ENCODE measurements around the gene NEU2.

- no peak for TF ChIP-seq MYC (IDR thresholded peaks at IDR 0.05; ENCODE audit: insufficient read depth, insufficient read length, insufficient replicate concordance, low read length, severe bottlenecking)
- TF ChIP-seq CTCF (IDR thresholded peaks at IDR 0.05 in 2 of 3, conservative IDR thresholded peaks at IDR 0.05 in 1 of 3; ENCODE audit: control insufficient read depth in 2 of 3, extremely low read depth in 1 of 3, insufficient read depth in 1 of 3, low read depth in 3 of 3, low read length in 3 of 3): 0 out of 6 replicates have a peak, but pooled peaks of 1 of the 3 experiments have one; percentile 1
- TF ChIP-seq POLR2A (IDR thresholded peaks at IDR 0.05; ENCODE audit: low read depth, low read length): peak; percentile 50; the same call in 1 of the 2 replicates
- no peak for TF ChIP-seq PML (IDR thresholded peaks at IDR 0.05; ENCODE audit: low read length)
- peak; percentile 86 for TF ChIP-seq ATF7 (IDR thresholded peaks at IDR 0.05; ENCODE audit: low read depth)
- TF ChIP-seq FOXM1 (IDR thresholded peaks at IDR 0.05; ENCODE audit: low read depth, low read length): no peak
- peak; percentile 75 for TF ChIP-seq POLR2AphosphoS5 (IDR thresholded peaks at IDR 0.05; ENCODE audit: low read length)
- TF ChIP-seq JUNB (IDR thresholded peaks at IDR 0.05): peak; percentile 93
- no peak for TF ChIP-seq ZSCAN29 (IDR thresholded peaks at IDR 0.05)
- no peak; the same call in 1 of the 2 replicates for TF ChIP-seq MLLT1 (IDR thresholded peaks at IDR 0.05)
- peak; percentile 88 for TF ChIP-seq NBN (IDR thresholded peaks at IDR 0.05)
- TF ChIP-seq EGR1 (IDR thresholded peaks at IDR 0.05; ENCODE audit: borderline replicate concordance in 1 of 2, low read depth in 2 of 2, low read length in 2 of 2): peak in 1 of 2 experiments; percentile 34; a peak in 1 of 3 replicates
- TF ChIP-seq USF1 (IDR thresholded peaks at IDR 0.05; ENCODE audit: borderline replicate concordance, extremely low read length, insufficient read depth, low read depth, low read length): no peak
- TF ChIP-seq TBL1XR1 (IDR thresholded peaks at IDR 0.05; ENCODE audit: low read depth, low read length): peak; percentile 92
Measured at GRCh38 chr2:233082222-233082930, 49.9 kb downstream of the NEU2 start.
